Measurements from ENCODE around the gene CDK9.

DNA sequence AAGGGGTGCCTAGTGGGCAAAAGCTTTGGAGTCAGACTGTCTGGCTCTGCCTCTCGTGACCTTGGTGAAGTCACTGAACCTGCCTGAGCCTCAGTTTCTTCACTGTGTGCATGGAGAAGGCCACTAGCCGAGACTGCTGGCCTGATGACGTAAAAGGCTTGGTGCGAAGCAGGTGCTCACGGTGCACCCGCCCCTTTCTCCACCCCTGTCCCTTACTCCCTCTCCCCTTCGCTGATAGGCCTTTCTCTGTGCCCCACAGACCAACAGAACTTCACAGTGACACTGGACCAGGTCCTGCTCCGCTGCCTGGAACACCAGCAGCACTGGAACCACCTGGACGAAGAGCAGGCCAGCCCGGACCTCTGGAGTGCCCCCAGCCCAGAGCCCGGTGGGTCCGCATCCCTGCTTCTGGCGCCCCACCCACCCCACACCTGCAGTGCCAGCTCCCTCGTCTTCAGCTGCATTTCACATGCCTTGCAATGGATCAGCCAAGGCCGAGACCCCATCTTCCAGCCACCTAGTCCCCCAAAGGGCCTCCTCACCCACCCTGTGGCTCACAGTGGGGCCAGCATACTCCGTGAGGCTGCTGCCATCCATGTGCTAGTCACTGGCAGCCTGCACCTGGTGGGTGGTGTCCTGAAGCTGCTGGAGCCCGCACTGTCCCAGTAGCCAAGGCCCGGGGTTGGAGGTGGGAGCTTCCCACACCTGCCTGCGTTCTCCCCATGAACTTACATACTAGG lies 27.3 kb downstream of the CDK9 start:
- TF ChIP-seq, protein P1, sequence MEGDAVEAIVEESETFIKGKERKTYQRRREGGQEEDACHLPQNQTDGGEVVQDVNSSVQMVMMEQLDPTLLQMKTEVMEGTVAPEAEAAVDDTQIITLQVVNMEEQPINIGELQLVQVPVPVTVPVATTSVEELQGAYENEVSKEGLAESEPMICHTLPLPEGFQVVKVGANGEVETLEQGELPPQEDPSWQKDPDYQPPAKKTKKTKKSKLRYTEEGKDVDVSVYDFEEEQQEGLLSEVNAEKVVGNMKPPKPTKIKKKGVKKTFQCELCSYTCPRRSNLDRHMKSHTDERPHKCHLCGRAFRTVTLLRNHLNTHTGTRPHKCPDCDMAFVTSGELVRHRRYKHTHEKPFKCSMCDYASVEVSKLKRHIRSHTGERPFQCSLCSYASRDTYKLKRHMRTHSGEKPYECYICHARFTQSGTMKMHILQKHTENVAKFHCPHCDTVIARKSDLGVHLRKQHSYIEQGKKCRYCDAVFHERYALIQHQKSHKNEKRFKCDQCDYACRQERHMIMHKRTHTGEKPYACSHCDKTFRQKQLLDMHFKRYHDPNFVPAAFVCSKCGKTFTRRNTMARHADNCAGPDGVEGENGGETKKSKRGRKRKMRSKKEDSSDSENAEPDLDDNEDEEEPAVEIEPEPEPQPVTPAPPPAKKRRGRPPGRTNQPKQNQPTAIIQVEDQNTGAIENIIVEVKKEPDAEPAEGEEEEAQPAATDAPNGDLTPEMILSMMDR (IDR thresholded peaks at IDR 0.05) = no peak
- TF ChIP-seq POLR2A (IDR thresholded peaks at IDR 0.05) = no peak

Measured in esophagus squamous epithelium (tissue), 4 donors.